MM.1S (cell line): Measurements from ENCODE around the gene CACNA1D.

Experiments
- DNase-seq: peaks from one replicate; pipeline ENCODE4 v3.0.0-alpha.2; 2015
- H2AFZ ChIP-seq: fragments of 300-600 bp; sonication (generic); 2 replicates; pipeline ENCODE4 v1.6.0; 2016; ENCODE audit warnings: antibody characterized with exemption, low read length
- H3F3A ChIP-seq: fragments of 300-600 bp; sonication (generic); 2 replicates; pipeline ENCODE4 v1.6.1; 2016; ENCODE audit warnings: mild to moderate bottlenecking, antibody characterized with exemption, low read length, moderate library complexity, mixed read lengths; ENCODE audit not compliant: insufficient read depth
- H3K27ac ChIP-seq: fragments of 300-600 bp; sonication (generic); 2 replicates; pipeline ENCODE4 v1.5.1; 2016; ENCODE audit warnings: mild to moderate bottlenecking, low read length
- H3K27me3 ChIP-seq: fragments of 300-600 bp; sonication (generic); replicated peaks from 2 replicates; pipeline ENCODE4 v1.6.0; 2016; ENCODE audit warnings: low read length; ENCODE audit not compliant: insufficient read depth
- H3K36me3 ChIP-seq: fragments of 300-600 bp; sonication (generic); replicated peaks from 2 replicates; pipeline ENCODE4 v1.6.1; 2016; ENCODE audit warnings: mild to moderate bottlenecking, low read length, mixed read lengths; ENCODE audit not compliant: insufficient read depth
- H3K4me1 ChIP-seq: fragments of 300-600 bp; sonication (generic); 2 replicates; pipeline ENCODE4 v1.6.1; 2016; ENCODE audit warnings: low read length, mixed read lengths
- H3K4me2 ChIP-seq: fragments of 300-600 bp; sonication (generic); 2 replicates; pipeline ENCODE4 v1.6.0; 2016; ENCODE audit warnings: low read depth, low read length
- H3K4me3 ChIP-seq: fragments of 300-600 bp; sonication (generic); 2 replicates; pipeline ENCODE4 v1.5.1; 2016; ENCODE audit warnings: low read length, mixed read lengths
- H3K79me2 ChIP-seq: fragments of 300-600 bp; sonication (generic); 2 replicates; pipeline ENCODE4 v1.6.1; 2016; ENCODE audit warnings: mixed run types, low read length, mixed read lengths
- H3K9ac ChIP-seq: fragments of 300-600 bp; sonication (generic); 2 replicates; pipeline ENCODE4 v1.6.1; 2016; ENCODE audit warnings: low read length, mixed read lengths
- H3K9me2 ChIP-seq: fragments of 300-600 bp; sonication (generic); replicated peaks from 2 replicates; pipeline ENCODE4 v1.6.1; 2016; ENCODE audit warnings: mild to moderate bottlenecking, low read length, mixed read lengths; ENCODE audit not compliant: insufficient read depth
- H3K9me3 ChIP-seq: fragments of 300-600 bp; sonication (generic); replicated peaks from 2 replicates; pipeline ENCODE4 v1.6.1; 2016; ENCODE audit warnings: mild to moderate bottlenecking, low read length, mixed read lengths; ENCODE audit not compliant: insufficient read depth
- H4K20me1 ChIP-seq: fragments of 300-600 bp; sonication (generic); 2 replicates; pipeline ENCODE4 v1.6.1; 2016; ENCODE audit warnings: mild to moderate bottlenecking, low read length, moderate library complexity, mixed read lengths; ENCODE audit not compliant: insufficient read depth
- CTCF ChIP-seq: fragments of 300-600 bp; sonication (generic); IDR thresholded peaks from 2 replicates; pipeline ENCODE4 v1.5.1; 2016; ENCODE audit warnings: antibody characterized with exemption, low read length, mixed read lengths
- EZH2 ChIP-seq: fragments of 300-600 bp; sonication (generic); optimal IDR thresholded peaks from 2 replicates; pipeline ENCODE3; 2017; ENCODE audit warnings: low read depth, mild to moderate bottlenecking, antibody characterized with exemption, low read length, mixed read lengths
- EZH2phosphoT487 ChIP-seq: fragments of 300-600 bp; sonication (generic); IDR thresholded peaks from 2 replicates; pipeline ENCODE4 v1.6.1; 2018; ENCODE audit warnings: antibody characterized with exemption, low read length

The CACNA1D gene

GRCh38 chr3:53821631-53822121 lies 327.3 kb downstream of the CACNA1D start:
- no peak for TF ChIP-seq EZH2
- TF ChIP-seq EZH2phosphoT487 = no peak
- TF ChIP-seq CTCF = no peak
- no peaks in the 10 kb centered on the region for H3K4me1 ChIP-seq
- no peak for DNase-seq
- no peaks in the 10 kb centered on the region for H4K20me1 ChIP-seq
- no peaks in the 10 kb centered on the region for H3F3A ChIP-seq
- no peaks in the 10 kb centered on the region for H3K9me3 ChIP-seq
- no peaks in the 10 kb centered on the region for H3K79me2 ChIP-seq
- H3K27ac ChIP-seq = no peak overlapping the region
- H3K9me2 ChIP-seq = no peaks in the 10 kb centered on the region
- no peak overlapping the region for H3K4me3 ChIP-seq
- H3K9ac ChIP-seq = no peak overlapping the region
- H2AFZ ChIP-seq = no peak overlapping the region
- no peak overlapping the region for H3K4me2 ChIP-seq
- no peaks in the 10 kb centered on the region for H3K36me3 ChIP-seq
- no peaks in the 10 kb centered on the region for H3K27me3 ChIP-seq

GRCh38 chr3:53822331-53822741 lies 327.9 kb downstream of the CACNA1D start:
- H3F3A ChIP-seq = no peaks in the 10 kb centered on the region
- H2AFZ ChIP-seq = no peak overlapping the region
- no peak overlapping the region for H3K4me3 ChIP-seq
- no peak for DNase-seq
- no peak overlapping the region for H3K27ac ChIP-seq
- H3K9ac ChIP-seq = no peak overlapping the region
- no peaks in the 10 kb centered on the region for H3K79me2 ChIP-seq
- no peaks in the 10 kb centered on the region for H3K36me3 ChIP-seq
- no peaks in the 10 kb centered on the region for H3K27me3 ChIP-seq
- H3K9me2 ChIP-seq = no peaks in the 10 kb centered on the region
- H3K4me2 ChIP-seq = no peak overlapping the region
- no peaks in the 10 kb centered on the region for H3K9me3 ChIP-seq
- no peak for TF ChIP-seq EZH2phosphoT487
- no peak for TF ChIP-seq CTCF
- TF ChIP-seq EZH2 = no peak
- no peaks in the 10 kb centered on the region for H3K4me1 ChIP-seq
- H4K20me1 ChIP-seq = no peaks in the 10 kb centered on the region

- Histone ChIP-seq H3F3A (no peaks in the 10 kb centered on the region), H3K27ac (no peak overlapping the region), H3K4me1 (no peaks in the 10 kb centered on the region), H3K9me2 (no peaks in the 10 kb centered on the region), H3K9ac (no peak overlapping the region), H2AFZ (no peak overlapping the region), H3K4me2 (no peak overlapping the region), H3K4me3 (no peak overlapping the region), H3K79me2 (no peaks in the 10 kb centered on the region), H3K27me3 (no peaks in the 10 kb centered on the region), H3K36me3 (no peaks in the 10 kb centered on the region), H3K9me3 (no peaks in the 10 kb centered on the region), H4K20me1 (no peaks in the 10 kb centered on the region)
- no peak for TF ChIP-seq CTCF
- TF ChIP-seq EZH2 = no peak
- no peak for TF ChIP-seq EZH2phosphoT487
- no peak for DNase-seq
These were observed 328.9 kb downstream of the CACNA1D start for GRCh38 chr3:53823026-53823955.
